A549 (cell line): ENCODE measurements around the gene APOBEC4. TPM values are rescaled to one million over a fixed set of nuclear protein-coding genes. Genes with fewer than 3 reads are reported as not detected.
A peak's percentile ranks its signal among the peaks of the same experiment; 100 is the strongest.

ENCODE experiments used
- ATAC-seq, 2 experiments: fragments of 200-7000 bp in 1 of 2; fragments of >200 bp in 1 of 2; cut with Nextera tagmentation in 1 of 2; cut with Tn5 transposase in 1 of 2; 3 replicates each; pipeline versions ENCODE4 v1.8.0 to v1.9.1; 2018 to 2020; ENCODE audit warnings: mild to moderate bottlenecking in 1 of 2, moderate library complexity in 1 of 2
- CTCF ChIA-PET: fragments of 300-600 bp; sonication (Branson Sonifier 250); formaldehyde crosslinking; extraction: SDS; loops from one replicate; lab custom pipeline; 2021; ENCODE audit warnings: antibody characterized with exemption, inconsistent platforms; lab: Yijun Ruan, JAX
- POLR2A ChIA-PET: fragments of 350-600 bp; formaldehyde crosslinking; extraction: SDS; loops from one replicate; lab custom pipeline; 2021; ENCODE audit warnings: antibody characterized with exemption, inconsistent platforms; lab: Yijun Ruan, JAX
- DNase-seq, 2 experiments: peaks; one replicate each; pipeline versions ENCODE4 v3.0.0 to v3.0.0-alpha.2; 2011 to 2016; ENCODE audit warnings: low read depth in 1 of 2, low spot score in 1 of 2
- FAIRE-seq: peaks from 2 replicates; lab custom pipeline; 2011; peaks lifted over from hg19 to GRCh38; lab: Jason Lieb, UNC
- H3K27ac ChIP-seq, 2 experiments: fragments of >200 bp; sonication (Bioruptor Twin); formaldehyde crosslinking; 3 replicates each; pipeline ENCODE4 v1.5.1; 2016 to 2017
- H3K4me1 ChIP-seq: fragments of >200 bp; sonication (Bioruptor Twin); formaldehyde crosslinking; 3 replicates; pipeline ENCODE4 v1.6.1; 2016
- H3K4me2 ChIP-seq: fragments of >200 bp; sonication (Bioruptor Twin); formaldehyde crosslinking; 3 replicates; pipeline ENCODE4 v1.6.1; 2016
- H3K4me3 ChIP-seq: fragments of >200 bp; sonication (Bioruptor Twin); formaldehyde crosslinking; 3 replicates; pipeline ENCODE4 v1.5.1; 2016
- H3K9me3 ChIP-seq: fragments of >200 bp; sonication (Bioruptor Twin); formaldehyde crosslinking; 3 replicates; pipeline ENCODE4 v1.6.1; 2016
- BHLHE40 ChIP-seq: IDR thresholded peaks from 2 replicates; pipeline ENCODE4 v1.6.1; 2012; ENCODE audit warnings: low read depth, low read length, inconsistent platforms
- CBX2 ChIP-seq: fragments of 200-600 bp; sonication (generic); IDR thresholded peaks from 2 replicates; pipeline ENCODE4 v1.6.1; 2016; ENCODE audit warnings: low read depth, mild to moderate bottlenecking, borderline replicate concordance
- CEBPB ChIP-seq, 2 experiments: fragments of >200 bp in 1 of 2; sonication (Bioruptor Twin) in 1 of 2; formaldehyde crosslinking in 1 of 2; IDR thresholded peaks; 2 replicates each; pipeline ENCODE4 v1.6.1; 2012 to 2016
- CHD2 ChIP-seq: fragments of 150-350 bp; IDR thresholded peaks from 2 replicates; pipeline ENCODE4 v1.6.1; 2014; ENCODE audit warnings: low read length; ENCODE audit not compliant: partially characterized antibody
- EHF ChIP-seq: fragments of 250-450 bp; sonication (Bioruptor Pico); IDR thresholded peaks from 2 replicates; pipeline ENCODE4 v1.5.0; 2020; ENCODE audit warnings: mild to moderate bottlenecking
- HOXB13 ChIP-seq: fragments of 250-450 bp; sonication (Bioruptor Pico); IDR thresholded peaks from 2 replicates; pipeline ENCODE4 v1.5.0; 2020; ENCODE audit warnings: low read depth, mild to moderate bottlenecking, moderate library complexity
- JUN ChIP-seq, 2 experiments: fragments of >200 bp; sonication (Bioruptor Twin); formaldehyde crosslinking; IDR thresholded peaks; 2 replicates in 1 of 2; 3 replicates in 1 of 2; pipeline ENCODE4 v1.6.1; 2016 to 2017
- KDM1A ChIP-seq: fragments of 200-600 bp; sonication (generic); IDR thresholded peaks from 2 replicates; pipeline ENCODE4 v1.6.1; 2016; ENCODE audit warnings: low read depth, mild to moderate bottlenecking
- MAFK ChIP-seq: fragments of 450-650 bp; IDR thresholded peaks from 2 replicates; pipeline ENCODE4 v1.6.1; 2014; ENCODE audit not compliant: partially characterized antibody
- MAZ ChIP-seq: fragments of 150-350 bp; IDR thresholded peaks from 2 replicates; pipeline ENCODE4 v1.6.1; 2014; ENCODE audit warnings: antibody characterized with exemption, low read depth, low read length, borderline replicate concordance
- MYC ChIP-seq: IDR thresholded peaks from 2 replicates; pipeline ENCODE4 v1.6.1; 2012; ENCODE audit warnings: mild to moderate bottlenecking, inconsistent platforms, low read length, improper control_type of control experiment, borderline replicate concordance
- NFE2L2 ChIP-seq: fragments of 150-350 bp; conservative IDR thresholded peaks from 2 replicates; pipeline ENCODE4 v1.6.1; 2014; ENCODE audit warnings: low read length
- NPAS2 ChIP-seq: fragments of 250-450 bp; sonication (Bioruptor Pico); IDR thresholded peaks from 2 replicates; pipeline ENCODE4 v1.8.0; 2022; ENCODE audit warnings: mild to moderate bottlenecking, moderate library complexity, borderline replicate concordance
- NR3C1 ChIP-seq: fragments of >200 bp; sonication (Bioruptor Twin); formaldehyde crosslinking; IDR thresholded peaks from 3 replicates; pipeline ENCODE4 v1.6.1; 2017
- POLR2AphosphoS2 ChIP-seq: conservative IDR thresholded peaks from 2 replicates; pipeline ENCODE4 v1.6.1; 2012; ENCODE audit warnings: low read length, improper control_type of control experiment, inconsistent platforms
- RARB ChIP-seq: fragments of 250-450 bp; sonication (Bioruptor Pico); IDR thresholded peaks from 2 replicates; pipeline ENCODE4 v1.8.0; 2021; ENCODE audit warnings: mild to moderate bottlenecking, moderate library complexity
- RCOR1 ChIP-seq: fragments of 150-350 bp; IDR thresholded peaks from 2 replicates; pipeline ENCODE4 v1.6.1; 2014; ENCODE audit warnings: antibody characterized with exemption, low read length, low read depth
- RFX5 ChIP-seq: fragments of 450-650 bp; IDR thresholded peaks from 2 replicates; pipeline ENCODE4 v1.7.1; 2014; ENCODE audit warnings: antibody characterized with exemption, mild to moderate bottlenecking, moderate library complexity
- ZC3H11A ChIP-seq: fragments of 450-650 bp; IDR thresholded peaks from 2 replicates; pipeline ENCODE4 v1.6.1; 2014; ENCODE audit warnings: antibody characterized with exemption, mild to moderate bottlenecking
- ZFP36 ChIP-seq: fragments of 450-650 bp; IDR thresholded peaks from 2 replicates; pipeline ENCODE4 v1.6.1; 2014; ENCODE audit warnings: borderline replicate concordance; ENCODE audit not compliant: partially characterized antibody
- ZSCAN20 ChIP-seq: fragments of 250-450 bp; sonication (Bioruptor Pico); IDR thresholded peaks from 2 replicates; pipeline ENCODE4 v1.8.0; 2022; ENCODE audit warnings: mild to moderate bottlenecking, moderate library complexity
- WGBS: methylation state at CpG from one replicate; pipeline ENCODE4 v1.1.6; 2017; ENCODE audit errors: missing lambda C conversion rate; 5-methylcytosine and 5-hydroxymethylcytosine counted together
- polyA plus RNA-seq, 4 experiments: library from polyadenylated mRNA; depleted of rRNA in 3 of 4; stranded (reverse); fragments of >200 nt; fragmentation: RNase III in 1 of 4; extraction: RNeasy Plus Mini Kit Qiagen cat#74134 plus additional on column Dnase treatment in 1 of 4; gene quantifications; 2 replicates in 3 of 4; 3 replicates in 1 of 4; pipeline ENCODE4 v1.2.3, GENCODE V29; 2011 to 2017
- TF ChIP-seq, protein P1 (sequence below): fragments of 250-450 bp; sonication (Bioruptor Pico); IDR thresholded peaks from 2 replicates; pipeline ENCODE4 v1.5.0; 2021; ENCODE audit warnings: mild to moderate bottlenecking, moderate library complexity, borderline replicate concordance
- TF ChIP-seq, protein P2 (sequence below): IDR thresholded peaks from 2 replicates; pipeline ENCODE4 v1.6.1; 2012

APOBEC4 gene
- polyA plus RNA-seq, 2 of the 4 experiments (the other 2 are of a cell fraction), result not detected

DNA sequence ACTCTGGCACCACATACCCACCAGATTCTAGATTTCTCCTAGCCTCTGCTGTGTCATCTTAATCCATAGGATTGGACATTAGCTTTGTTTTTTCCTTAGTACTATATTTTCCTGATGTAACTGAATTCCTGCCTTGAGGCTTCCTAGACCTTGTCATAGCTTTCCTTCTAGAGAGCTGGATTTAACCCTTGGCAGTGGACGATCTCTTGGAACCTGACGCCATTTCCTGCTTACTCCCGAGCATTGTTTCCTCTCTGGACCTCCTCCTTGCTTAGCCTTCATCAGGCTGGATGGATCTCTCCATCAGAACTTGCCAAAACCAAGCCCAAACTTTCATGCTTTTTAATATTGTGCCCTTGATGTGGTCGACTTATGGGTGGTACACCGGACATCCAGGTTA, 1.5 kb downstream of the APOBEC4 start:
- Histone ChIP-seq H3K4me3 (no peak overlapping the region), H3K27ac (no peak overlapping the region), H3K9me3 (no peaks in the 10 kb centered on the region), H3K4me2 (no peak overlapping the region), H3K4me1 (peaks cover 4% of the 10 kb centered on the region; the same call in 1 of the 3 replicates)
- no peak for ATAC-seq
- CTCF ChIA-PET, result interaction anchor here (6.1 to 6.2 kb wide), 2 partner anchors 33 to 264 kb away, joined by 86 to 142 read pairs; no protein-coding TSS in a partner anchor
- no peak for TF ChIP-seq POLR2AphosphoS2
- TF ChIP-seq, protein P1, sequence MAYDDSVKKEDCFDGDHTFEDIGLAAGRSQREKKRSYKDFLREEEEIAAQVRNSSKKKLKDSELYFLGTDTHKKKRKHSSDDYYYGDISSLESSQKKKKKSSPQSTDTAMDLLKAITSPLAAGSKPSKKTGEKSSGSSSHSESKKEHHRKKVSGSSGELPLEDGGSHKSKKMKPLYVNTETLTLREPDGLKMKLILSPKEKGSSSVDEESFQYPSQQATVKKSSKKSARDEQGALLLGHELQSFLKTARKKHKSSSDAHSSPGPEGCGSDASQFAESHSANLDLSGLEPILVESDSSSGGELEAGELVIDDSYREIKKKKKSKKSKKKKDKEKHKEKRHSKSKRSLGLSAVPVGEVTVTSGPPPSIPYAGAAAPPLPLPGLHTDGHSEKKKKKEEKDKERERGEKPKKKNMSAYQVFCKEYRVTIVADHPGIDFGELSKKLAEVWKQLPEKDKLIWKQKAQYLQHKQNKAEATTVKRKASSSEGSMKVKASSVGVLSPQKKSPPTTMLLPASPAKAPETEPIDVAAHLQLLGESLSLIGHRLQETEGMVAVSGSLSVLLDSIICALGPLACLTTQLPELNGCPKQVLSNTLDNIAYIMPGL (CRISPR knock-in tag), result no peak
- no peak for TF ChIP-seq CEBPB (IDR thresholded peaks at IDR 0.05)
- TF ChIP-seq JUN (IDR thresholded peaks at IDR 0.05), result no peak
- TF ChIP-seq, protein P2, sequence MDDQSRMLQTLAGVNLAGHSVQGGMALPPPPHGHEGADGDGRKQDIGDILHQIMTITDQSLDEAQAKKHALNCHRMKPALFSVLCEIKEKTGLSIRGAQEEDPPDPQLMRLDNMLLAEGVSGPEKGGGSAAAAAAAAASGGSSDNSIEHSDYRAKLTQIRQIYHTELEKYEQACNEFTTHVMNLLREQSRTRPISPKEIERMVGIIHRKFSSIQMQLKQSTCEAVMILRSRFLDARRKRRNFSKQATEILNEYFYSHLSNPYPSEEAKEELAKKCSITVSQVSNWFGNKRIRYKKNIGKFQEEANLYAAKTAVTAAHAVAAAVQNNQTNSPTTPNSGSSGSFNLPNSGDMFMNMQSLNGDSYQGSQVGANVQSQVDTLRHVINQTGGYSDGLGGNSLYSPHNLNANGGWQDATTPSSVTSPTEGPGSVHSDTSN, result no peak
- no peak for TF ChIP-seq MAZ
- DNase-seq, result no peak
- WGBS, result 70% methylated on average over 5 of the region's 5 CpGs
- no peak for FAIRE-seq
- POLR2A ChIA-PET, result no interaction called here

DNA sequence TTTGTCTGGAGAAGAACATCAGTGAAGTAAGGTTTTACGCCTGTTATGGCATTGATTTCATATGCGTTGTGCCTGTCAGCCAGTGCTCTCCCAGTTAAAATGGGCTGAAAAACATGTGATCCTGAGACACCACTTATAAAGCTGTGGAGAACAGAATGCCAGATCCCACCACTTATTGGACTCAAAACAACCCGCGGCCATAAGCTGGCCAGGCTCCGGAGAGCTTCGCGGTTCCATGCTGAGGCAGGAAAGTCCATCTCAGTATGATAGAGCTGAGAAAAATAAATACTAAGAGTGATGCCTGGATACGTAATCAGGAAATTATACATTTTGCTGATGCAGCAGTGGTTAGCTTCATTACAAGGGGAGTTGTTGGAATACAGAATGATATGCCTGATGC, 5.1 kb downstream of the APOBEC4 start:
- WGBS, result 88% methylated on average over 8 of the region's 8 CpGs
- no peak for ATAC-seq
- CTCF ChIA-PET, result interaction anchor here (0.6 to 2.8 kb wide), 5 partner anchors 8 to 268 kb away, joined by 3 to 22 read pairs (median 12); no protein-coding TSS in a partner anchor

DNA sequence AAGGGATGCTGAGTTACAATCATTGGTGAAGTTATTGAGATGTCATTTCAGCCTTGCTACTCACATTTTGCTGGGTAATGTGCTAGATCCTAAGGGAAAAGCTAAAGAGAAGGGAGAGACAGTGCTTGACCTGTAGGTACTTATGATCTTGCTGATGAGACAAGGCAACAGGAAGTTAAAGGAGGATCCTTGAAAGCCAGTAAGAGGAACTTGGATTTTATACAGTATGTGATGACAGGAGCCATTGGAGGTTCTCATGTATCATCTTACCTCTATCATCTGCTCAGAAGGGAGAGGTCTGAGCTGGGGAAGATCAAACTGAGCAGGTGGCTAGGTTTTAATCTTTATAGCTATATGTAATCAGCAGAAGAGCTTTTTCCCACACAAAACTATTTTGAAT, 6.3 kb downstream of the APOBEC4 start:
- Histone ChIP-seq H3K4me3 (no peak overlapping the region), H3K9me3 (no peaks in the 10 kb centered on the region), H3K4me1 (no peaks in the 10 kb centered on the region), H3K27ac (no peak overlapping the region), H3K4me2 (no peak overlapping the region)
- TF ChIP-seq BHLHE40 (no peak), ZSCAN20 (CRISPR knock-in tag) (no peak), EHF (CRISPR knock-in tag) (no peak), ZFP36 (no peak), HOXB13 (CRISPR knock-in tag) (no peak), MYC (no peak), CHD2 (no peak), KDM1A (no peak), NR3C1 (no peak), CBX2 (no peak), RCOR1 (no peak)
- ATAC-seq, result no peak
- POLR2A ChIA-PET, result interaction anchor here (0.7 kb wide), 1 partner anchor 11 kb away, joined by 4 read pairs; no protein-coding TSS in a partner anchor
- CTCF ChIA-PET, result interaction anchor here (0.8 to 2.8 kb wide), 5 partner anchors 9 to 365 kb away, joined by 3 to 22 read pairs (median 12); no protein-coding TSS in a partner anchor
- no peak for FAIRE-seq
- no peak for DNase-seq

More for the DNA sequence above, 5.1 kb downstream of the APOBEC4 start:
- H3K4me2 ChIP-seq, result no peak overlapping the region
- H3K4me3 ChIP-seq, result no peak overlapping the region
- no peaks in the 10 kb centered on the region for H3K9me3 ChIP-seq
- no peak for FAIRE-seq
- POLR2A ChIA-PET, result no interaction called here
- TF ChIP-seq ZC3H11A, result no peak
- peak; percentile 41 for TF ChIP-seq MAFK
- TF ChIP-seq, all 56 proteins: peak for 1
- Histone ChIP-seq H3K27ac (no peak overlapping the region), H3K4me1 (no peaks in the 10 kb centered on the region)
- DNase-seq, result no peak

DNA sequence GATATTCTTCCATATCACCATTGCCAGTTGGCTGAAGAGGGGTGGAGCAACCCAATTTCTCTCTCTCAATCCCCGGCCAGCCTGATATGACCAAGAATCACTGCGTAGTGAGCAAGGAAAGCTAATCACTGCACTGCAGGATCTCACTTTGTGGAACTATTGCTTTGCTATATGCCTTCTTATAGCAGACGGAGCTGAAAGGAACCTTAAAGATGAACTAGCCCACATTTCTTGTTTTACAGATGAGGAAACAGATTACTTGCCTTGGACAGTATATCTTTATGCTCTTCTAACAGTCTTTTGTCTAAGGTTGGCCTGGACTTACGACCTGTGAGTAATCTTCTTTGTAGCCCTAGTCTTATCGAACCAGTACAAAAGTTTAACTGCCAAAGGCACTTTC, 7.6 kb downstream of the APOBEC4 start:
- H3K4me2 ChIP-seq, result no peak overlapping the region
- no peak overlapping the region for H3K4me3 ChIP-seq
- ChIA-PET POLR2A (no interaction called here), CTCF (interaction anchor here (1.2 to 2.8 kb wide), 3 partner anchors 10 to 271 kb away, joined by 3 to 17 read pairs (median 12); no protein-coding TSS in a partner anchor)
- WGBS, result 60% methylated on average over 5 of the region's 5 CpGs
- no peak overlapping the region for H3K27ac ChIP-seq
- FAIRE-seq (no peak), ATAC-seq (no peak), DNase-seq (no peak)
- H3K9me3 ChIP-seq, result no peaks in the 10 kb centered on the region
- TF ChIP-seq NFE2L2 (no peak), ZFP36 (no peak), NPAS2 (CRISPR knock-in tag) (no peak), JUN (IDR thresholded peaks at IDR 0.05) (no peak), RARB (CRISPR knock-in tag) (no peak), RFX5 (no peak)
- TF ChIP-seq, all 56 proteins: peak for 0
- H3K4me1 ChIP-seq, result no peaks in the 10 kb centered on the region
